Bronchial epithelial cell (primary cell): ENCODE measurements around the gene CKS2. TPM values are rescaled to one million over a fixed set of nuclear protein-coding genes. Genes with fewer than 3 reads are reported as not detected.

Experiments
- DNase-seq: peaks from one replicate; pipeline ENCODE4 v3.0.0-alpha.2; 2010; ENCODE audit warnings: low read depth
- FAIRE-seq: peaks from 2 replicates; lab custom pipeline; 2011; peaks lifted over from hg19 to GRCh38; lab: Jason Lieb, UNC
- H3K27me3 ChIP-seq: 2 replicates; pipeline ENCODE4 v1.5.1; 2011; ENCODE audit warnings: low read length; ENCODE audit not compliant: control insufficient read depth, insufficient read depth
- H3K36me3 ChIP-seq: 2 replicates; pipeline ENCODE4 v1.5.1; 2011; ENCODE audit warnings: low read length; ENCODE audit not compliant: control insufficient read depth, insufficient read depth
- H3K4me3 ChIP-seq: 2 replicates; pipeline ENCODE4 v1.5.1; 2011; ENCODE audit warnings: mild to moderate bottlenecking, low read depth, low read length, control low read depth
- CTCF ChIP-seq: IDR thresholded peaks from 2 replicates; pipeline ENCODE4 v1.5.1; 2011; ENCODE audit warnings: mild to moderate bottlenecking, moderate library complexity, low read length, control low read depth, inconsistent platforms; ENCODE audit not compliant: insufficient read depth, severe bottlenecking
- total RNA-seq: library from RNA; depleted of rRNA; stranded (reverse); fragments of >200 nt; gene quantifications from 2 replicates; pipeline ENCODE4 v1.2.1, GENCODE V29; 2014

Gene CKS2
- total RNA-seq, 1 donor from 2014 or later: 16.3 TPM

- DNase-seq: no peak
- no peak overlapping the region for H3K4me3 ChIP-seq
- H3K36me3 ChIP-seq: peaks cover 45% of the 10 kb centered on the region
- TF ChIP-seq CTCF: no peak
- H3K27me3 ChIP-seq: no peaks in the 10 kb centered on the region
- peak; percentile 28 for FAIRE-seq
Observed at GRCh38 chr9:89352874-89353649, 42.1 kb downstream of the CKS2 start.

- no peak for FAIRE-seq
- H3K36me3 ChIP-seq: peaks cover 40% of the 10 kb centered on the region
- no peaks in the 10 kb centered on the region for H3K27me3 ChIP-seq
- TF ChIP-seq CTCF: no peak
- no peak overlapping the region for H3K4me3 ChIP-seq
- DNase-seq: no peak
Observed at GRCh38 chr9:89353989-89354388, 43.0 kb downstream of the CKS2 start.

- no peaks in the 10 kb centered on the region for H3K27me3 ChIP-seq
- H3K4me3 ChIP-seq: no peak overlapping the region
- FAIRE-seq (no peak), DNase-seq (no peak)
- H3K36me3 ChIP-seq: peaks cover 40% of the 10 kb centered on the region
- TF ChIP-seq CTCF: no peak
Observed at GRCh38 chr9:89354471-89354870, 43.5 kb downstream of the CKS2 start.

- FAIRE-seq: no peak
- Histone ChIP-seq H3K27me3 (no peaks in the 10 kb centered on the region), H3K36me3 (peaks cover 40% of the 10 kb centered on the region), H3K4me3 (no peak overlapping the region)
- no peak for TF ChIP-seq CTCF
- DNase-seq: no peak
Observed at GRCh38 chr9:89356782-89357181, 45.8 kb downstream of the CKS2 start.

- Histone ChIP-seq H3K4me3 (no peak overlapping the region), H3K36me3 (peaks cover 35% of the 10 kb centered on the region), H3K27me3 (no peaks in the 10 kb centered on the region)
- FAIRE-seq (no peak), DNase-seq (no peak)
- no peak for TF ChIP-seq CTCF
Observed at GRCh38 chr9:89357331-89358197, 46.6 kb downstream of the CKS2 start.
